HG02678 (cell line): ENCODE measurements around the gene SELENOI.

Experiments used
- ATAC-seq: cut with Tn5 transposase; IDR thresholded peaks from one replicate; pipeline ENCODE4 v1.9.1; 2021; ENCODE audit warnings: mild to moderate bottlenecking, moderate library complexity; ENCODE audit not compliant: unreplicated experiment

The SELENOI gene

DNA sequence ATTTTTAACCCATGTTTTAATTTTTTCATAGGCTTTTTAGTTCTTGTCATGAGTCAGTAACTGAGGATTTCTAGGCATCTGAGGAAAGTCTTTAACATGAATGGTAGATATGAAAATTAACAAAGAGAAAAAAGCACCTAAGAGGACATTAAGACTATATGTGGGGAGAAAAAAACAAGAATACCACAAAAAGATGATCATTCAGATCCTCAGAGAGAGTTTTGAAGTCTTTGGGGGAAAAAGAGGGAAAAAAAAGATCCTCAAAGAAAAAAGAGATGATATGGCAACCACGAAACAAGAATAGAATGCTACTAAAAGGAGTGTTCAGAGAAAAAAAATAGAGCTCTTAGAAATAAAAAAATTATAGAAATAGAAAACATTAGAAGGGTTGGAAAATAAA, 63.8 kb downstream of the SELENOI start:
- ATAC-seq = no peak

DNA sequence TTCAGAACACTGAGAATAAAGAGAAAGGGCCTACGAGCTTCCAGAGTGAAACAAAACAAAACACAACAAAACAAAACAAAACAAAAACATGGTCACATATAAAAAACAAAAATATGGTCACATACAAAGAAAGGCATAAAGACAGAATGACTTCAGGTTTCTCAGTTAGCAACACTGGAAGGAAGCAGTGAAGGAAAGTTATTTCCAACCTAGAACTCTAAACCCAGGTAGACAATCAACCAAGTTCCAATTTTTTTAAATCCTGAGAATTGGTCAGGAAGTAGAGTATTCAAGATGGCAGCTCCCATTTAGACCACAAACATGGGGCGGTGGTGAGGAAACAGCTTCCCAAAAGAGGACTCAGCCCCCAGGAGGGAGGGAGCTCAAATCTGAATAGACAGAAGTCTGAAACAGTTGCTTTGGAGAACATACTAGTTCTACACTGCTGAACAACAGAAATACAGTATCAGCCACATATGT, 64.9 kb downstream of the SELENOI start:
- no peak for ATAC-seq

DNA sequence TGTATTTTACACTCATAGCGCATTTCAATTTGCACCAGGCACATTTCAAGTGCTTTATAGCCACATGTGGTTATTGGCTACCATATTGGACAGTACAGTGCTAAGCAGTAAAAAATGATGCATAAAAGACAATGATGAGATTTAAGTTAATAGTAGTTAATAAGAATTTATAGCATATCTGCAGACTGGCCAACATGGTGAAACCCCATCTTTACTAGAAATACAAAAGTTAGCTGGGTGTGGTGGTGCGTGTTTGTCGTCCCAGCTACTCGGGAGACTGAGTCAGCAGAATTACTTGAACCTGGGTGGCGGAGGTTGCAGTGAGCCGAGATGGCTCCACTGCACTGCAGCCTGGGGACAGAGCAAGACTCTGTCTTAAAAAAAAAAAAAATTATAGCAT, 65.5 kb downstream of the SELENOI start:
- ATAC-seq = no peak

DNA sequence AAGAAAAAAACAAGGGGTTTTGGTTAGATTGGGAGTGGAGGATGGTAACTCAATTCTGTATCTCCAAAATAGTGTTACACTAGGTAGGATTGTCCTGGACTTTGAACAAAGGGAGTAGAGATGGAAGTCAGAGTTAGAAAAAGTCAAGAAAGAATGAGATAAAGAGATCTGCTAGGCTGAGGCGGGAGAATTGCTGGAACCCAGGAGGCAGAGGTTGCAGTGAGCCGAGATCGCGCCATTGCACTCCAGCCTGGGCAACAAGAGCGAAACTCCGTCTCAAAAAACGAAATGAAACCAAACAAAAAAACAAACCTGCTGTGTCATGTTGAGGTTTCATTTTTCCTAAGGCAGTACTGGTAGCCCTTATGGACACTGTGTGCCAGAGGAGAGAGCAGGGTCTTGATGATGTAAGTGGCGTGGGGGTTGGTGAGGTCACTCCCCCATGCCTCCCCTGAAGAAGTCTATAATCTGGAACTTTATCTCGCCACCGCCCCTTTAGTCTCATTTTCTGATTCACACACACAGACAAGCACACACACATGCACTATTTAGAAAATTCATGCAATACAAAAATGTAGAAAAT, 66.2 kb downstream of the SELENOI start:
- ATAC-seq = peak; percentile 54

DNA sequence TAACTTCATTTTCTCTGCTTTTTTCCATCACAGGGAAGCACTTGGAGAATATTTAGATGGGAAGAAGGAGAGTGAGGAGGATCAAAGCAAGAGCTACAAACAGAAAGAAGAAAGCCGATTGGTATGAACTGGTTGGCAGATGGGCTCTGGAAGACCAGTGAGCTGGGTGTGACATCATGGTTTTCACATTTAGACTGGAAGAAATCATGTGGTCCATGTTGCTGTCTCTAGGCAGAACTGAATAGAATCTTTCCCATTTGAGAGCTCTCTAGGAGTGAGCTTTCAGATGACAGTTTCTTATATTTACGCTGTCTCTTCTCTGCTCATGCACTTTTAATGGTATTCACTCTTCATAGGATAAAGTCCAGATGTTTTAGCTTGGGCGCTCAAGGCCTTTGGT, 68.4 kb downstream of the SELENOI start:
- no peak for ATAC-seq

DNA sequence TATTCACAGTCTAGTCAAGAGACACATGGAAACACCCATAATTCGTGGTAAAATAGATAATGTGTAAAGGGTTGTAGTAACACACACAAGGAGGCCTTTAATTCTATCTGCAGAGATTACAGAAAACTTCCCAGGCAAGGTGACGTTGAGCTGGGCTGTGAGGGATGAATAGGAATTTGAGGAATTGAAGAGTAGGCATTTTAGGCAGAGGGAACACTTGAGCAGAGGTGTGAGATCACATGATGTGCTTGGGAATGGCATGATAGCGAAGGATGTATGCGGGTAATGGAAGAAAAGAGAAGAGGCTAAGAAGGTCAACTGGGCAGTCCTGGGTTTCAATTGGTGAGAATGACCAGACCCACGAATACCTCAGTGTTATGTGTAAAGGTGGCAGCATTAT, 76.0 kb downstream of the SELENOI start:
- ATAC-seq = no peak

DNA sequence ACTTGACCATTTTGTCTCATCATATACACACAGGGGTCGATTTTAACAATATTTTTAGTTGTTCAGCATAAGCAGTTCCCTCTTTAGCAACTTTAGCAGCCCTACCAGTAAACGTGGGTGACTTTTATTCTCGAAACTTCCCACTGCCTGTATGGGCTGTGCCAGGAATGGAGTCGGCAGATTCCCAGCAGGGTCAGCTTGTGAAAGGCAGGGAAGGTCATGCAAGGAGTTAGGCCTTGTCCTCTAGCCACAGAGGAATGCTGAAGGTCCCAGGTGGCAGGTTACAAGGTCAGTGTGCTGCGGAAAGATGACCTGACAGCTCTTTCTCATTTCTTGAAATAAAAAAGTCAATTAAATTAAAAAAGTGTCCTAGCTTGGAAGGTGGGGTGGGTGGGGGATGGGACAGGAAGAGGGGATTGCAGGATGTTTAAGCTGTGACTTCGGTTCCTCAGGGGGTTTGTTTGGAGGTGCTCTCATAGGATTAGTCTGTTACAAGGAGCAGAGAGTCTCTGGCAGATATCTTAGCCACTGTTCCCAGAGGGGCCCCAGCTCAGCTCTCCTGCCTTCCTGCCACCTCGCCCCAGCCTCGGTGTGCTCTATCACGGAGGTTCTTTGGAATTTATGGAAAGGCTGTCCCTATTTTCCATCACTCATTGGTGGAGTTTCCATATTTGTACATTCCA, 77.1 kb downstream of the SELENOI start:
- no peak for ATAC-seq

DNA sequence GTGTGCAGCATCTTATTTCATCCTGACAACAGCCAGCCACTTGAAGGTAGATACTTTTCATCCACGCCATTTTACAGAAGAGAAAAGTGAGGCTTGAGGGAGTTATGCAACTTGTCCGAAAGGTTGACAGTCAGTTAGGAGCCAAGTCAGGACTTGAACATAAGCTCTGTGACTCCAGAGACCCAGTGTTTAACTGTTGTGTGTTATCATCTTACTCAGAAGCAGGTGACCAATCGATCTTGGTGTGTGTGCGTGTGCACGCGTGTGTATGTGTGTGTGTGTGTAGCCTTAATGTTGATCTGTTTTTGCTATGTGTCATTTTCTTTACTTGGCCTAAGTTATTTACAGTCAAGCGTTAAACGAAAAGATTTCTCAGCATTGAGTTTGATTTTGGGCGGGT, 77.8 kb downstream of the SELENOI start:
- ATAC-seq = no peak

DNA sequence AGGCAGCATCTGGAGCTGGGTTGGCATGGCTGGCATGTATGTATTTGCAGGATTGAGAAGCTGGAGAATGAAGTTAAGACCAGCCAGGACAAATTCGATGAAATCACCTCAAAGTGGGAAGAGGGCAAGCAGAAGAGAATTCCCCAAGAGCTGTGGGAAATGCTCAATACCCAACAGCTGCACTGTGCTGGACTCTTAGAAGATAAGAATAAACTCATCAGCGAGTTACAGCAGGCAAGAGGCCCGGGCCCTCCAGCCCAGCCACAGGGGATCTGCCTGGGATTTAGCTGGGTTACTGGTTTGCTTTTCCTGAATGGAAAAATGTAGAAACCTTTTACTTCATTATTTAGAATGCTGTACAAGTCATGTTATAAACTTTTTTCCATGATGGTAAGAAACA, 78.3 kb downstream of the SELENOI start:
- no peak for ATAC-seq

DNA sequence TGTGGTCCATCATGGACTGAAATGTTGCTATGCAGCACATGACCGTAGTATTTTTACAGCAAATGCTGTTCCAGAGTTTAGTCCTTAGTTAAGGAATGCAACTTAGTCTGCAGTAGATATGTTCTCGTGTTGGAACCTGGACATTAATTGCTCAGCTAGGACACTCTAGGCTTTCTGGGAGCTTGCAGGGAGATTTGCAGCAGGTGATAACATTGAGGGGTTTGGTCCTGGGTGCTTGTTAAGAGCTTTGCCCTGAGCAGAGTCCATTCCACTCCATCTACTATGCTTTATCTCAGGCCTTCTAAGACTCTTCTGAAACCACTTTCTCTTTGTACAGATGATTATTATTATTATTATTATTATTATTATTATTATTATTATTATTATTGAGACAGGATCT, 82.9 kb downstream of the SELENOI start:
- no peak for ATAC-seq

DNA sequence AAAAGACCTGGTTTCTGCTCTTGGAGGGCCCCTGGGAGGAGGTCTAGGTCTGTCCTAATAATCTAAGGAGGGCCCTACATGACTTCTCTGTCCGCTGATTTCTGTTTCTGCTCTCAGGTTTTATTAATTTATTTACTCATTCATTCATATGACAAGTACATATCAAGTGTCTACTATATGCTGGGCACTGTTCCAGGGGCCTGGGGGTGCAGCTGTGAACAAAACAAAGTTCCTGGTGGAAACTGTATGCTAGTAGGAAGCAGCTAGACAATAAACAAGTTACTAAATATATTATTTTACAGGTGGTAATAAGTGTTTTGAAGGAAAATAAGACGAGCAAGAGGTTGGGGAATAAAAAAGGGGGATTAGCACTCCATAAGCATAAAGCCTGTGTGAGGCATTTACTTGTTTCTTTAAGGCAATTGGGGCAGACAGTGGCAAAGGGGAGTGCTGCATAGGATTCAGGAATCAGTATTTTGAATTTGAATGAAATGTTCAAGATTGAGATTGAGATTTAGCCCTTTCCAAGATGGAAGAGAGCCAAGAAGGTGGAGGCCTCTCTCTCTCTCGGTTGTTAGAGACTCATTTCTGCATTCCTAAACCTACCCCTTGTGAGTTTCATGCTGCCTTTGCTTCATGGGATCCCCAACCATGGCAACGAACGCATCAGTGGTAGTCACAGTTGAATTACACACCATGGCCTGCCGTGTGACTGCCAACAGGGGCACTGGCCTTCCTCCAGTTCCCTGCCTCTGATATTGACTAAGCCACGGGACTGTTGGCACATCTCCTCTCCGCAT, 84.0 kb downstream of the SELENOI start:
- no peak for ATAC-seq

DNA sequence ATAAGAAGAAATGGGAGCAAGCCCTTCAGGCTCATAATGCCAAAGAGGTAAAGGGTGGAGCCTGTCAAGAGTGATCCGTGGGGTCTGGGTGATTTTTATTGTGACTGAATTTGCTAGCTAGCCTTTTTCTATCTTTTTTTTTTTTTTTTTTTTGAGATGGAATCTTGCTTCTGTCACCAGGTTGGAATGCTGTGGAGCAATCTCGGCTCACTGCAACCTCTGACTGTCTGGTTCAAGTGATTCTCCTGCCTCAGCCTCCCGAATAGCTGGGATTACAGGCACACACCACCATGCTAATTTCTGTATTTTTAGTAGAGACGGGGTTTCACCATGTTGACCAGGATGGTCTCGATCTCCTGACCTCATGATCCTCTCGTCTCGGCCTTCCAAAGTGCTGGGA, 84.9 kb downstream of the SELENOI start:
- ATAC-seq = no peak

DNA sequence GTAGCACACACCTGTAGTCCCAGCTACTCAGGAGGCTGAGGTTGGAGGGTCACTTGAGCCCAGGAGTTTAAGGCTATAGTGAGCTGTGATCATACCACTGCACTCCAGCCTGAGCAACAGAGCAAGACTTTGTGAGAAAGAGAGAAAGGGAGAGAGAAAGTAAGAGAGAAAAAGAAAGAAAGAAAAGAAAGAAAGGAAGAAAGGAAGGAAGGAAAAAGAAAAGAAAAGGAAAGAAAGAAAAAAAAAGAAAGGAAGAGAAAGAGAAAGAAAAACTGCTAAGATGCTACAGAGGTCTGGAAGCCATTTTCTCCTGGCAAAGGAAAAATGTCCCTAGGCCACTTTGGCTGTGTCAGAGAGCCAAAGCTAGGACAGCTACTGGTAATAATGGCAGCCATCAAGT, 86.4 kb downstream of the SELENOI start:
- ATAC-seq = no peak

DNA sequence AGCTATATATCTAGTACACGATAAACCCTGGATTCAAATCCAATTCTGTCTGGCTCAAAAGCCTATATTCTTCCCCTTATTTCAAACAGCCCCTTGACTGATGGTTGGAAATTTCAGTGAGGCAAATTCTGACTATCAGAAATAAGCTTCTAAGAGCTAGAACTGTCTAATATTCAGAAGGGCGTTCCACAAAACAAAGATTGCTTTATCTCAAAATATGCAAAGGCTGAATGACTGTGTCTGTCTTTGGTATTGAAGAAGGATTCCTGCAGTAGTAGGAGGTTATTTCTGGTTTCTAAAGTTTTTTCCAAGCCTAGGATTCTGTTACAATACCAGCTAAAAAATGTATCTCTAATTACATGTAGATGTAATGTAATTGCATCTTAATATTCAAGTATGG, 86.9 kb downstream of the SELENOI start:
- ATAC-seq = no peak

DNA sequence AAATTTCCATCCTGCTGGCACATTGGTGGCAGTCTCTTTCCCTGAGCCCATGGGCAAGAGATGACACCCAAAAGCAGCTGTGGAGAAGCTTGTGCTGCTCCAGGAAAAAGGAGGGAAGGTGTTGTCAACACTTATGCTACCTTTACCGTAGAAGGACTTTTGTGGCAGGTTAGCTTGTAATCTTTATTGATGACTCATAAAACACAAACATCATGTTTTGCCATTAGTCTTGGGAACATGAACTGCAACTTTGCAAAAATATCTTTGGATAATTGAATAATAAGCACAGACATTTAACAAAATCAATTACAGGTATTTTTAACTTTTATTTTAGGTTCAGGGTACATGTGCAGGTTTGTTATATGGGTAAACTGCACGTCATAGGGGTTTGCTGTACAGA, 89.2 kb downstream of the SELENOI start:
- ATAC-seq = no peak

DNA sequence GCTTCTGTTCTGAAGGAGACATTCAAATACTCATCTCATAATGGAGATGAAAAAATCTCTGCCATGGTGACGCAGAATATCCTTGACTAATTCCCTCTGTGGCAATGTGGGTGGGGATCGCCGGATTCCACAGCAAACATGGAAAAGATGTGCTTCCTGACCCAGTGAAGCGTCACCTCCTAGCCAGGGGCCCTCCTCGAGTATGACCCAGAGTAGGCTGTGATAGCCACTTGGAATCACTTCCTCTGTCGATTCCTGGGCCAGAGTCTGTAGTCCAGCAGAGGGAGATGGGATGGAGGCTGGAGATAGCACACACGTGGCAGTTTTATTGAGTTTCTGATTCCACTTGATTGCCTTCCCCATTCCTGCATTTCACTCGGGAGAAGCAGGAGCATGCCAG, 92.6 kb downstream of the SELENOI start:
- no peak for ATAC-seq

DNA sequence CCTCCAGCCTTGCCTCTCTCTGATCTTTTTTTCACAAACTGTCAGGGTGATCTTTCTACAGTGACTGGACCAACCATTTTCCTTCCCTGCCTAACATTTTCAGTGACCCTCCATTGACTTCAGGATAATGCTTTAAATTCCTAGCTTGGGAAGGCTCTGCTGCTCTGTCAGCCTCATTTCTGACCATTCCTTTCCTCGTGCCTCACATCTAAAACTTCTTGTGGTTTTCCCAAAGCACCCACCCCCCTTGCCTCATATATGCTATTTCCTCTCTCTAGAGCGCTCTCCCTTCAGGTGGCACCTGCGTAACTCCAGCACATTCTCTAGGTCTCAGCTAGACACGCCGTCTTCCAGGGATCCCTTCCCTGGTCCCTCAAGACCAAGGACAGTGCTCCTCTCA, 93.0 kb downstream of the SELENOI start:
- ATAC-seq = no peak

DNA sequence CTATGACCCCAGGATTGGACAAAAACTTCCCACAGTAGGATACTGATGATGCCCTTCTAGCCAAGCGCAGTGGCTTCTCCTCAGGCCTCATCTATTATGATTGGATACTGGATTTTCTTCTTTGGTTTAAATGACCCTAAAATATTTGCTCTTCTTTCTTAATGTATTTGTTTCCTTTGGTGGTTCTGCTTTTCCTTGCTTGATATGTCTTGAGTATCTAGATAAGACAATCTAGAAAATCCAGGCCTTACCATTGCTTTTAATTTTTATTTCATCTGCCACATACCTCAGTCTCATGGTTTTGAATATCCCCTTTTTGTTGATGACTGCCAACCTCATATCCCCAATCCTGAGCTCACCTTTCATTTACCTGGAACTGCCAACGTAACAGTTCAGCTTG, 96.4 kb downstream of the SELENOI start:
- no peak for ATAC-seq

DNA sequence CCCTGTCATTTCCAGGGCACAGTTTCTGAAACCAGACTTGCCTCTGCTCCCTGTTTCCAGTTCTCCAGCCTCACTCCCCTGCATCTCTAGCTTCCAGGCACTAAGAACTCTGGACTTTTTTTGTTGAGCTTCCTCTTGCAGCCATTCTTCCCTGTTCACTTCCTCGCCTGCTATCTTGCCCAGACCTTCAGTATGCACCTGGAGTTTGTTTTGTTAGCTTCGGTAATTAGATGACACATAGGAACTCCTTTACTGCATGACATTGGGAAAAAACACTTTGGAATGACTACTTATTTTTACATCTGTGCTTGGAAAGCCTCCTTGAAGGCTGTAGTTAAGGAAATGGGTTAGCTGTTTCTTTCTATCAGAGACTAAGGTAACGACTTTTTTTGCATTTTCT, 96.8 kb downstream of the SELENOI start:
- no peak for ATAC-seq

DNA sequence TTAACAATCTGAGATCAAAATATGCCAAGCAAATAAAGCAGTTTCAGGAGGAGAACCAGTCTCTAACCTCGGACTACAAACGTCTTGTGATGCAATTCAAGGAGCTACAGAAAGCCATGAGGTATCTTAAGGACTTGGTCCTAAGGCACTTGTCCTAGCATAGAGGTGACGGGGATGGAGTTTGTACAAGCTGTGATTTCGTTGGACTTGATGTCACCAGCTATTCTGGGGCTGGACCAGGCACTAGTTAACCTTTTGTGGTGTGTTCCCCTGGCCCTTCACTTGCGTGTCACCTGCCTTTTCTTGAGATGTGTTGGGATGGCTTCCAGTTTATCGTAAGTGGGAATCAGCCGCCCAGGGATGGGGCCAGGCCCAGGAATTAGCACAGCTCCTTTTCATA, 98.3 kb downstream of the SELENOI start:
- no peak for ATAC-seq
